Activated CD8-positive, alpha-beta memory T cell treated with anti-CD3 and anti-CD28 coated beads for 1 hour (primary cell): ENCODE data around the gene KCTD14.
"Not testable (repeated sequence)": the region's sequence is repeated elsewhere in the genome, so short reads cannot be mapped to it uniquely, and the experiment has no call there.

ENCODE experiments used
- DNase-seq, 2 donors: peaks; one replicate each; pipeline ENCODE4 v3.0.0-alpha.2; 2020; ENCODE audit warnings: low read depth in 1 of 2; ENCODE audit errors: extremely low read depth in 1 of 2

Gene KCTD14, protein sequence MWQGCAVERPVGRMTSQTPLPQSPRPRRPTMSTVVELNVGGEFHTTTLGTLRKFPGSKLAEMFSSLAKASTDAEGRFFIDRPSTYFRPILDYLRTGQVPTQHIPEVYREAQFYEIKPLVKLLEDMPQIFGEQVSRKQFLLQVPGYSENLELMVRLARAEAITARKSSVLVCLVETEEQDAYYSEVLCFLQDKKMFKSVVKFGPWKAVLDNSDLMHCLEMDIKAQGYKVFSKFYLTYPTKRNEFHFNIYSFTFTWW

GRCh38 chr11:78022397-78023396 lies at the start of gene KCTD14:
KCTD14 (minus strand) TSS chr11:78023276; CDS start chr11:78023249, 27 bp downstream.
- no peak for DNase-seq

DNA sequence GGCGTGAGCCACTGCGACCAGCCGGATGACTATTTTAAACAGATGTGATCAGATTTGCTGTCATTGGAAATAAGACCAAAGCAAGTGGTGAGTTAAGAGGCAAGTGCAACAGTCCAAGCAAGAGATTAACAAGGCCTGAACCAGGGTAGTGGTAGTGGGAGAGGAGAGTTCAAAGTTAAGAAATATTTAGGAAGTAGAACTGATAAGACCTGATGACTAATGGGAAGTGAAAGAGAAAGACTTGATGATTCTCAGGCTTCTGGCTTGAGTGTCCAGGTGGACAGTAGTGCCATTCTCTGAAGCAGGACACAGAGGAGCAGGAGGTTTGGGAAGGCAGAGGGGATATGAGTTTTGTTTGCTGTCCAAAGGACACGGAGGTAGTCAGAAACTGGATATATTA lies 49.4 kb upstream of the KCTD14 start:
- no peak for DNase-seq

DNA sequence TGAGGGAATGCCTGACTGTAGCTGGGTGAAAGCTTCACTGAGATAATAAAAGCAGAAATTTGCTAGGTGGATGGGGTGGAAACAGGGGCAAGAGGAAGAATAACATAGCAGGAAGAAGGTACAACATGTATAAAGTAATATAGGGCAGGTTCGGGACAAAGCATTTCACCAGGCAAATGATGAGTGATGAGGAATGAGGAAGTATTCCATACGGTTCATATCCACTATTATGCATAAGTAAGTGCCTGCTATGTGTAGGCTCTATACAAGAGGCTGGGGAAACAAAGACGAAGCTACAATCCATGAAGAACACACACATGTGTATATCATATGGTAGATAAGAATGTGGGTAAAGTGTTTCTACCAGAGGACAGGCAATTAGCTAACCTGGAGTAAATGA lies 48.6 kb upstream of the KCTD14 start:
- DNase-seq = no peak

DNA sequence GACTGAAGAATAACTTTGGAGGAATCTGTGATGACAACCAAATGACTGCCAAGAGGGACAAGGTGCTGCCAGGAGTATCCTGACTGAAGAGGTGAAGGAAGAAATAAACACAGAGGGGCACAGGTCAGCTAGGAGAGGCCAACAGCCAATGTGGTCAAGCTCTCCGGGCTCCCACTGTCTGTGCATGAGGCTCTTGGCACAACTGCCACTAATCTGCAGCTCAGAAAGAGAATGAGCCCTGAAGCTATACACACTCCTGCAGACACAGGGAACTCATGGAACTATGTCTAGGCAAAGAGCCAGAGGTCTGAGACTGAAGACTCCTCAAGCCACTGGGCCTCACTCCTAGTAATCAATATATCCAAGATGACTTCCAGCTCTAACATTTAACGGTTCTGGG lies 47.5 kb upstream of the KCTD14 start:
- DNase-seq = no peak

DNA sequence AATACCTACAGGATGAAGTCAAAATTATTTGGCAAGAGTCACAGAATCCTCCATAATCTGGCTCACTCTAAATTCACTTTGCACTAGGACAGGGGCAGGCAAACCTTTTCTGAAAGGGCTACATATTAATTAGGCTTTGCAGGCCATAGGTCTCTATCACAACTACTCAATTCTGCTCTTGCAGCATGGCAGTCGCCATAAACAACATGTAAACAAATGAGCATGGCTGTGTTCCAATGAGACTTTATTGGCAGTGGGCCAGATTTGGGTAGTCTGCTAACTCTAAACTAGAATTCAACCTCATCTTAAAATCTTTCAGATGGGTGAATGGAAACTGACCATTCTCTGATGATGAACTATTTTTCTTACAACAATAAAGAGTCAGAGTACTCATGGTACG lies 46.4 kb upstream of the KCTD14 start:
- no peak for DNase-seq

DNA sequence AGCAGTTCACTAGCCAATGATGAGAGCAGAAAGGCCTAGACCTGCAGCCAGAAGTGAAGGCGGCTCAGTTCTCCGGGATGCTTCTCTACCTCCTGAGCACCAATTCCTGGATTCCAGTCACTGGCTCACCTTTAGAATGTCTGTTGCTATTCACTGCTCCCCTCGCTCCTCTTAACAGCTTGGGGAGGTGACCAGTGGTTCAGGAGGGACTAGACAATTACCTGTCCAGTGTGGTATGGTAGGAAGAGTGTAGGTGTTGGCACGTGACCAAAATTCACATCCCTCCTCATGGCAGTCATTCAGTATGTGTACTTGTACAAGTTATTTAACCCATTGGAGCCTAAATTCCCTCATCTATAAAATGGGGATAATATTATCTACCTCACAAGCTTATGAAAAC lies 44.6 kb upstream of the KCTD14 start:
- no peak for DNase-seq

DNA sequence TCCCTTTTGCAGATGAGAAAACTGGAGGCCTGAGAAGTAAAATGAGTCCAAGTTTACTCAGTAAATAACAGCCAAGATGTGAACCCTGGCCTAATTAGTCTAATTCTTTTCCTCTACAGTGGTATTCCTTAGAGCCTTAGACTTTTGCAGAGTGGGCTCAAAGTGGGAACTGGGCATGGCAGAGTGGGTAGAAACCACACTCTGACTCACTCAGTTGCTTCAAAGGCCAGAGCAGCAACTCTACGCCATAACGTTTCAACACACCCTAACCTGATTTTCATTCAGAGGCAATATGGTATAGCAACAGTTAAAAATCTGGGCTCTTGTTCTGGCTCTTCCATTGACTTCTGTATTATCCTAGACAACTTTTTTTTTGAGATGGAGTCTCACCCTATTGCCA lies 43.4 kb upstream of the KCTD14 start:
- DNase-seq = no peak

GRCh38 chr11:78065203-78065602 lies 42.1 kb upstream of the KCTD14 start:
- no peak for DNase-seq

- DNase-seq = no peak
Observed at GRCh38 chr11:78063440-78064181, 40.5 kb upstream of the KCTD14 start, which contains the start of gene THRSP. THRSP (plus strand) TSS chr11:78063861; CDS start chr11:78063882, 21 bp downstream.

- no peak for DNase-seq
Observed at GRCh38 chr11:78062671-78063070, 39.6 kb upstream of the KCTD14 start.

DNA sequence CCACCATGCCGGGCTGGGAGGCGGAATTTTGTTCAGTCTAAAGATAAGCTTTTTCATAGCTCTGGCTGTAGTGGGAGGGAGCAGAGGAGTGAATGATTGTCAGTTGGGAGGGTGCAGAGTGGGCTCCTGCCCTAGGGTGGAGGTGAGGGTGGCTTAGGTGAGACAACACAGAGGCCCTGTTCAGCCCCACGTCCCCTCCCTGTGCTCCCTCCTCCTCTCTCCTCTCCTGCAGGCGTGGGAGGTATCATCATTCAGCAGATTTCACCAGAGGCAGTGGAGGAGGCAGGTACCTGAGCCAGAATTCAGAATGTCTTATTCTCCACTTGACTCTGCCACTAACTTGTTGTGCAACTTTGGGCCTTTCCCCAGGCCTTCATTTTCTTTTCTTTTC lies 38.8 kb upstream of the KCTD14 start:
- no peak for DNase-seq

DNA sequence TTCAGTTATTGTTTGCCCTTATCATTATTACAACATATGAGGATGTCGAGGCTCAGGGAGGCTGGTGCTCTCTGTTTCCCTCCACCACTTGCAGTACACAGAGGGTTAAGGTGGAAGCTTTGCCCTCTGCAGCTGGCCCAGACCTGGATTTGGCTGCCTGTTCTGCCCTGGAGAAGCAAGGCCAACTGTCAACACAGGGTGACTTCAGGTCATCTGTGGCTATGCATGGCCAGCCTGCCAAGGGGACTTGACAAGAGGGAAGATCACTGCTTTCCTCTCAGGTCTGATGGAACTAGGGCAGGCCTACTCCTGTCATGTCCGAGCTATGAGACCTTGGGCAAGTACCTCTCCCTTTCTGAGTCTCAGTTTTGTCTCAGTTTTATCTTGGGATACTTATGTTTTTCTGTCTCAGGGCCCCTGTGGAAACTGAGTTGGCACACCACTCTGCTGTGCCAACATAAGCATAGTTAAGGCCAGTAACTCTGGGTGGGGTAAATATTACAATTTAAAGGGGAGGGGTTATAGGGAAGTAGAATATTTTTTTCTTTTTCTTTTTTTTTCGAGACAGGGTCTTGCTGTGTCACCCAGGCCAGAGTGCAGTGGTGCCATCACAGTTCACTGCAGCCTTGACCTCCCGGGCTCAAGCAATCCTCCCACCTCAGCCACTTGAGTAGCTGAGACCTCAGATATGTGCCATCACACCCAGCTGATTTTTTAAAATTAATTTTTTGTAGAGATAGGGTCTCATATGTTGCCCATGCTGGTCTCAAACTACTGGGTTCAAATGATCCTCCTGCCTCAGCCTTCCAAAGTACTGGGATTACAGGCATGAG lies 38.2 kb upstream of the KCTD14 start:
- no peak for DNase-seq

DNA sequence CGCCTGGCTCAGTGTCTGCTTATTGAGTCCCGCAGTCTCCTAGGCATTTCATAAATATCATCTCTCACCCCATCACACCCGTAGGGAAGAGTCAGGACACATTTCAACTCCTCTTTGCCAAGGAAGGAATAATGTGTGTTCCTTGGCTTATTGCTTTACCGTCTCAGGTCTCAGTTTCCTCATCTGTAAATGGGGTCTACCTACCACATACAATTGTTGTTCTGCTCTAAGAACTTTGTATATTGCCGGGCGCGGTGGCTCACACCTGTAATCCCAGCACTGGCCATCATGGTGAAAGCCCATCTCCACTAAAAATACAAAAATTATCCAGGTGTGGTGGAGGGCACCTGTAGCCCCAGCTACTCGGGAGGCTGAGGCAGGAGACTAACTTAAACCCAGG lies 37.5 kb upstream of the KCTD14 start:
- DNase-seq = no peak

DNA sequence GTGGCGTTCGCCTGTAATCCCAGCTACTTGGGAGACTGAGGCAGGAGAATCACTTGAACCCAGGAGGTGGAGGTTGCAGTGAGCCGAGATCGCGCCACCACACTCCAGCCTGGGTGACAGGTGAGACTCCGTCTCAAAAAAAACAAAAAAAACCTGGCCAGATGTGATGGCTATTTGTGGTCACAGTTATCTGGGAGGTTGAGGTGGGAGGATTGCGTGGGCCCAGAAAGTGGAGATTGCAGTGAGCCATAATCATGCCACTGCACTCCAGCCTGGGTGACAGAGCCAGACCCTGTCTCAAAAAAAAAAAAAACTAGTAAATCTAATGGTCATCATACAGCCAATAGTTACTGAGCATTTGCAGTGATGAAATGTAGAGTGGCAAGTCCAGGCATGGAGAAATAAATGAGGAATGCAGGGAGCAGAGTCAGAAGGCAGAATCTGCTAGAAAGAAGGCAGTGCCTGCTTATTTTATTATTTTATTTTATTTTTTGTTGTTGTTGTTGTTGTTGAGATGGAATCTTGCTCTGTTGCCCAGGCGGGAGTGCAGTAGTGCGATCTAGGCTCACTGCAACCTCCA lies 36.8 kb upstream of the KCTD14 start:
- DNase-seq = not testable (repeated sequence)

GRCh38 chr11:78057462-78058055 lies 34.5 kb upstream of the KCTD14 start:
- DNase-seq = no peak

- DNase-seq = no peak
Observed at GRCh38 chr11:78056093-78056492, 33.0 kb upstream of the KCTD14 start.

GRCh38 chr11:78054971-78055370 lies 31.9 kb upstream of the KCTD14 start:
- DNase-seq = no peak

DNA sequence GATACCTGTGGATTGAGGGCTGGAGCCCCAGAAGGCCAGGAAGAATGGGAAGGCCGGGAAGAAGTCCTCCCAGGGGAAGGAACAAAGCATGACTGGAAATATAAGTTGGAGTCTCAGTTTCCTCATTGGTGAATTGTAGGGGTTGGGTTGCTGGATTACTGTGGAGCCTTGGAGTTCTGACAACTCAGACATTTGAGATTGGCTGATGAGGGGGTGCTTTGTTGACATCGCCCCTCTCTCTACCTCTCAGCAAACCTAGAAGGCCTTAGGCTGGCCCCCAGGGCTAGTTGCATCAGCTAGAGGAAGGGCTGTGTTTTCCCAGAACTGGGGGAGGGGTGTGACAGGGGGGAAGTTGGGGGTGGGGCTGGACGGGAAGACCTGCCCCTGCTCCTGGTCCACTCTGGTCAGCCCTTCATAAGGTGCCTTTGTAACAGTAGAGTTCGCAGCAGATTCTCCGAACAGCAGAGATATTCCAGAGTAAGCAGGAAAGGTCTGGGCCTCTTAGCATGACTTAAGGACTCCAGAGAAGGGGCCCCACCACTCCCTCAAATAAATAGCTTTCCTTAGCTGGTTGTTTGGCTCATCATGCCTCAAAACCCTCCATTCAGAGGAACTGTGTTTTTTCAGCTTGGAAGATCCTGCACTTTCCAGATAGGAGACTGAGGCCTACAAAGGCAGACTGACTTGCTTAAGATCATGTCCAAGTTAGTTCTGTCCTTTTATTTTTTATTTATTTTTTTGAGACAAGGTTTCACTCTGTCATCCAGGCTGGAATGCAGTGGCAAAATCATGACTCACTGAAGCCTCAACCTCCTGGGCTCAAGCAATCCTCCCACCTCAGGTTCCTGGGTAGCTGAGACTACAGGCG lies 28.1 kb upstream of the KCTD14 start:
- DNase-seq = no peak

GRCh38 chr11:78049348-78049747 lies 26.3 kb upstream of the KCTD14 start:
- DNase-seq = no peak
